KMS-11 (cell line): ENCODE results near the gene MITF.

Experiments used
- H2AFZ ChIP-seq: fragments of 200-600 bp; sonication (generic); 2 replicates; pipeline ENCODE4 v1.6.1; 2016; ENCODE audit warnings: antibody characterized with exemption, mixed run types, low read depth
- H3K27ac ChIP-seq: fragments of 200-600 bp; sonication (generic); 2 replicates; pipeline ENCODE4 v1.6.1; 2016; ENCODE audit warnings: mild to moderate bottlenecking, mixed run types
- H3K27me3 ChIP-seq: fragments of 200-600 bp; sonication (generic); 2 replicates; pipeline ENCODE4 v1.6.1; 2017; ENCODE audit warnings: mild to moderate bottlenecking, low read depth, mixed run types, moderate library complexity; ENCODE audit not compliant: insufficient read depth
- H3K36me3 ChIP-seq: fragments of 200-600 bp; sonication (generic); 2 replicates; pipeline ENCODE4 v1.6.1; 2017; ENCODE audit warnings: mild to moderate bottlenecking, mixed run types; ENCODE audit not compliant: insufficient read depth
- H3K4me1 ChIP-seq: fragments of 200-600 bp; sonication (generic); 2 replicates; pipeline ENCODE4 v1.6.1; 2016; ENCODE audit warnings: mild to moderate bottlenecking, low read depth, mixed run types; ENCODE audit not compliant: poor library complexity, severe bottlenecking
- H3K4me2 ChIP-seq: fragments of 200-600 bp; sonication (generic); 2 replicates; pipeline ENCODE4 v1.7.0; 2016; ENCODE audit warnings: mild to moderate bottlenecking, mixed run types
- H3K4me3 ChIP-seq: fragments of 200-600 bp; sonication (generic); IDR thresholded peaks from 2 replicates; pipeline ENCODE4 v1.6.1; 2017; ENCODE audit warnings: low read depth, low read length, mixed read lengths; ENCODE audit not compliant: insufficient read depth
- H3K79me2 ChIP-seq: fragments of 200-600 bp; sonication (generic); 2 replicates; pipeline ENCODE4 v1.6.1; 2016; ENCODE audit warnings: low read depth, mixed run types; ENCODE audit not compliant: insufficient read depth
- H3K9ac ChIP-seq: fragments of 200-600 bp; sonication (generic); 2 replicates; pipeline ENCODE4 v1.6.1; 2016; ENCODE audit warnings: mild to moderate bottlenecking, mixed run types
- H4K20me1 ChIP-seq: fragments of 200-600 bp; sonication (generic); 2 replicates; pipeline ENCODE4 v1.6.1; 2016; ENCODE audit warnings: mild to moderate bottlenecking, mixed run types; ENCODE audit not compliant: insufficient read depth
- CTCF ChIP-seq: fragments of 200-600 bp; sonication (generic); conservative IDR thresholded peaks from 2 replicates; pipeline ENCODE4 v1.6.1; 2017; ENCODE audit warnings: low read depth, mild to moderate bottlenecking, antibody characterized with exemption, low read length, moderate library complexity, mixed read lengths

MITF gene

GRCh38 chr3:69985266-69985665 is 246.0 kb downstream of the MITF start:
- no peaks in the 10 kb centered on the region for H4K20me1 ChIP-seq
- H3K9ac ChIP-seq, result no peak overlapping the region
- no peaks in the 10 kb centered on the region for H3K27me3 ChIP-seq
- no peak overlapping the region for H3K4me3 ChIP-seq
- no peaks in the 10 kb centered on the region for H3K36me3 ChIP-seq
- TF ChIP-seq CTCF, result no peak
- no peaks in the 10 kb centered on the region for H3K4me1 ChIP-seq
- no peak overlapping the region for H3K4me2 ChIP-seq
- no peak overlapping the region for H2AFZ ChIP-seq
- H3K79me2 ChIP-seq, result no peaks in the 10 kb centered on the region
- H3K27ac ChIP-seq, result no peak overlapping the region

DNA sequence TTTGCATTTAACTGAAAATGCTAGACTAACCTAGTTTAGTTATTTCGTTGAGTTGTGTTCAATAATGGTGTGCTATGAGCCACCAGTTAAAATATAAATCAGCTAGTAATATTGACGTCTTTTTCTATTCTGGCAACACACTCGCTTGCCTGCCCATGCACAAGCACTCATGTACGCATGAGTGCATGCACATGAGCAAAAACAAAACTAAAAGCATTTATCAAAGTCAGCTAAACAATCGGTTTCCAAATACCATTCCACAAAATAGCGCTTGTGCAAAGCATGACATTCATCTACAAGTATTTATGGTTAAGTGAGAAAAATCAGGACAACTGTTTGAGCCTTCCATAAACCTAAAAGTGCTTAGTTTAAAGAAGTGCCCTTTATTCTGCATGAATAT is 247.2 kb downstream of the MITF start:
- no peaks in the 10 kb centered on the region for H3K4me1 ChIP-seq
- H4K20me1 ChIP-seq, result no peaks in the 10 kb centered on the region
- H2AFZ ChIP-seq, result no peak overlapping the region
- no peaks in the 10 kb centered on the region for H3K36me3 ChIP-seq
- H3K27ac ChIP-seq, result no peak overlapping the region
- H3K4me3 ChIP-seq, result no peak overlapping the region
- H3K9ac ChIP-seq, result no peak overlapping the region
- H3K27me3 ChIP-seq, result no peaks in the 10 kb centered on the region
- no peak for TF ChIP-seq CTCF
- no peak overlapping the region for H3K4me2 ChIP-seq
- H3K79me2 ChIP-seq, result no peaks in the 10 kb centered on the region

DNA sequence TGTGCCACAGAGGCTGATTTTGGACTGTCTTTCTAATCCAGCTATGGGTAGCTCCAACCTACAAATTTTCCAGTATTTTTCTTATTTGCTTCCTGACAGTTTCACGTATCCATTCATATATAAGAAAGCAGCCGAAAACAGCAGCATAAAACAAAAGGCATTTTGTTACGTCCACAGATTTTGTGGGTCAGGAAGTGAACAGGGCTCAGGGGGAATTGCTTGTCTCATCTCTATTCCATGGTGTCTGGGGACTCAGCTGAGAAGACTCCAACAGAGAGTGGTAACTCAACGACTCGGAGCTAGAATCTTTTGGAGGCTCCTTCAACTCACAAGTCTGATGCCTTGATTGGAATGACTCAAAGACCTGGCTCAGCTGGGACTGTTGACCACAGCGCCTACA is 248.6 kb downstream of the MITF start:
- Histone ChIP-seq H4K20me1 (no peaks in the 10 kb centered on the region), H3K27ac (no peak overlapping the region), H3K36me3 (no peaks in the 10 kb centered on the region), H3K4me2 (no peak overlapping the region), H3K9ac (no peak overlapping the region), H3K27me3 (no peaks in the 10 kb centered on the region), H3K4me1 (no peaks in the 10 kb centered on the region), H3K4me3 (no peak overlapping the region), H3K79me2 (no peaks in the 10 kb centered on the region), H2AFZ (no peak overlapping the region)
- TF ChIP-seq CTCF, result no peak

- no peak for TF ChIP-seq CTCF
- no peak overlapping the region for H3K4me2 ChIP-seq
- no peaks in the 10 kb centered on the region for H3K4me1 ChIP-seq
- H3K27me3 ChIP-seq, result no peaks in the 10 kb centered on the region
- H3K4me3 ChIP-seq, result no peak overlapping the region
- no peak overlapping the region for H3K9ac ChIP-seq
- H2AFZ ChIP-seq, result no peak overlapping the region
- H3K79me2 ChIP-seq, result no peaks in the 10 kb centered on the region
- no peaks in the 10 kb centered on the region for H3K36me3 ChIP-seq
- no peaks in the 10 kb centered on the region for H4K20me1 ChIP-seq
- no peak overlapping the region for H3K27ac ChIP-seq
Observed at GRCh38 chr3:69993757-69994156, 254.5 kb downstream of the MITF start.

DNA sequence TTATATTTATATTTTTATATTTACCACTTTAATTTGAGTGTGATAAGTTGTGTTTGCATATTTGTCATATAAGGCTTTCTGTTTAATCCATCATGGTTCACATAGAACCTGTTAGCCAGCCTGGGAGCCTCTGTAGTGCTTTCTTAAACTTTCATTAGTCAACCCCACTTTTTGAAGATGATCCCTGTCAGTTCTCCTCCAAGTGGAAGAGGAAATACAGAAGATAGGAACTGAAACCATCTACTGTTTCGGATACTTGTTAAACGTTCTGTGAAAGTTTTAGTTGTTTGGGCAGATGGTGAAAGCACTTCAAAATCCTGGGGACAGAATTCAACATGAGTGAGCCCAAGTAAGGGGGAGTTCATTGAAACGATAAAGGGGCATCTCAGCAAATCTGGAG is 255.7 kb downstream of the MITF start:
- Histone ChIP-seq H2AFZ (no peak overlapping the region), H3K36me3 (no peaks in the 10 kb centered on the region), H3K4me1 (no peaks in the 10 kb centered on the region), H3K27me3 (no peaks in the 10 kb centered on the region), H3K4me2 (no peak overlapping the region), H3K79me2 (no peaks in the 10 kb centered on the region), H3K4me3 (no peak overlapping the region), H3K27ac (no peak overlapping the region), H4K20me1 (no peaks in the 10 kb centered on the region), H3K9ac (no peak overlapping the region)
- no peak for TF ChIP-seq CTCF
